Epidermal melanocyte (primary cell): ENCODE data around the gene NOS3.

Source experiments
- DNase-seq: peaks from one replicate; pipeline ENCODE4 v3.0.0; 2011; ENCODE audit warnings: low spot score; ENCODE audit not compliant: insufficient read length

The NOS3 gene

GRCh38 chr7:150964593-150965111 is 26.2 kb upstream of the NOS3 start:
- DNase-seq: no peak

GRCh38 chr7:150965273-150965830 is 25.5 kb upstream of the NOS3 start:
- no peak for DNase-seq

GRCh38 chr7:150966002-150966401 is 24.8 kb upstream of the NOS3 start:
- DNase-seq: no peak

GRCh38 chr7:150967349-150967748 is 23.5 kb upstream of the NOS3 start:
- no peak for DNase-seq

GRCh38 chr7:150968056-150968733 is 22.6 kb upstream of the NOS3 start:
- DNase-seq: no peak

- DNase-seq: no peak
These were observed 22.0 kb upstream of the NOS3 start for GRCh38 chr7:150968734-150969372.

- DNase-seq: no peak
These were observed 21.3 kb upstream of the NOS3 start for GRCh38 chr7:150969475-150969874.

GRCh38 chr7:150970424-150970823 is 20.4 kb upstream of the NOS3 start:
- DNase-seq: no peak

- no peak for DNase-seq
These were observed 19.4 kb upstream of the NOS3 start for GRCh38 chr7:150971242-150972022.

GRCh38 chr7:150972023-150972468 is 18.8 kb upstream of the NOS3 start:
- DNase-seq: no peak

- no peak for DNase-seq
These were observed 18.1 kb upstream of the NOS3 start for GRCh38 chr7:150972741-150973140.

- DNase-seq: no peak
These were observed 17.0 kb upstream of the NOS3 start for GRCh38 chr7:150973571-150974451.

GRCh38 chr7:150974468-150975391 is 16.1 kb upstream of the NOS3 start:
- DNase-seq: peak; percentile 58

GRCh38 chr7:150975536-150976319 is 15.1 kb upstream of the NOS3 start:
- no peak for DNase-seq

- DNase-seq: no peak
These were observed 14.1 kb upstream of the NOS3 start for GRCh38 chr7:150976529-150977381.

- DNase-seq: no peak
These were observed 13.3 kb upstream of the NOS3 start for GRCh38 chr7:150977382-150978125.

GRCh38 chr7:150978126-150978789 is 12.6 kb upstream of the NOS3 start, which contains the start of gene KCNH2:
TSS of gene KCNH2 (minus strand) at chr7:150978321. CDS start at chr7:150977913, 408 bp downstream.
- no peak for DNase-seq
